SK-N-SH (cell line): ENCODE measurements around the gene AIRE. TPM values are rescaled to one million over a fixed set of nuclear protein-coding genes. Genes with fewer than 3 reads are reported as not detected.

ENCODE experiments used
- CTCF ChIA-PET: fragments of 300-600, 350-600 bp; formaldehyde crosslinking; extraction: SDS; loops from one replicate; lab custom pipeline; 2021; lab: Yijun Ruan, JAX
- POLR2A ChIA-PET: fragments of 350-600 bp; sonication (Branson Sonifier 250); formaldehyde crosslinking; extraction: SDS; loops from one replicate; lab custom pipeline; 2020; ENCODE audit warnings: antibody characterized with exemption, inconsistent platforms; lab: Yijun Ruan, JAX
- DNase-seq: peaks from one replicate; pipeline ENCODE4 v3.0.0; 2012
- H2AFZ ChIP-seq: fragments of 200-600 bp; sonication (generic); 2 replicates; pipeline ENCODE4 v1.8.1; 2016; ENCODE audit warnings: antibody characterized with exemption, mild to moderate bottlenecking, low read depth
- H3F3A ChIP-seq: fragments of 200-600 bp; sonication (generic); replicated peaks from 2 replicates; pipeline ENCODE3; 2016; ENCODE audit warnings: antibody characterized with exemption, mild to moderate bottlenecking; ENCODE audit not compliant: insufficient read depth
- H3K27ac ChIP-seq, 2 experiments: fragments of 200-500 bp in 1 of 2; fragments of 200-600 bp in 1 of 2; sonication (Bioruptor generic) in 1 of 2; sonication (generic), shearing (Covaris generic) in 1 of 2; 2 replicates each; pipeline versions ENCODE4 v1.5.1 to v1.6.1; 2014 to 2016; ENCODE audit warnings: low read depth in 2 of 2, inconsistent platforms in 1 of 2, low read length in 1 of 2, mild to moderate bottlenecking in 1 of 2, mixed read lengths in 1 of 2
- H3K27me3 ChIP-seq: fragments of 200-600 bp; sonication (generic), shearing (Covaris generic); 2 replicates; pipeline ENCODE4 v1.6.1; 2016; ENCODE audit warnings: mixed run types; ENCODE audit not compliant: insufficient read depth
- H3K36me3 ChIP-seq, 2 experiments: fragments of 200-500 bp in 1 of 2; fragments of 200-600 bp in 1 of 2; sonication (Bioruptor generic) in 1 of 2; sonication (generic) in 1 of 2; replicated peaks in 1 of 2; 2 replicates each; pipeline versions ENCODE3 to v1.5.1; 2014 to 2016; ENCODE audit warnings: low read length in 1 of 2, mild to moderate bottlenecking in 1 of 2; ENCODE audit not compliant: insufficient read depth in 2 of 2, control insufficient read depth in 1 of 2
- H3K4me1 ChIP-seq, 2 experiments: fragments of 200-500 bp in 1 of 2; fragments of 200-600 bp in 1 of 2; sonication (Bioruptor generic) in 1 of 2; sonication (generic), shearing (Covaris generic) in 1 of 2; 2 replicates each; pipeline versions ENCODE4 v1.5.1 to v1.6.1; 2014 to 2016; ENCODE audit warnings: low read depth in 1 of 2, low read length in 1 of 2, mixed run types in 1 of 2; ENCODE audit not compliant: insufficient read depth in 2 of 2, control insufficient read depth in 1 of 2
- H3K4me2 ChIP-seq: fragments of 200-600 bp; sonication (generic), shearing (Covaris generic); 2 replicates; pipeline ENCODE4 v1.6.1; 2017; ENCODE audit warnings: mixed run types
- H3K4me3 ChIP-seq, 2 experiments: fragments of 200-500 bp in 1 of 2; fragments of 200-600 bp in 1 of 2; sonication (Bioruptor generic) in 1 of 2; sonication (generic), shearing (Covaris generic) in 1 of 2; 2 replicates each; pipeline versions ENCODE4 v1.5.1 to v1.8.1; 2014 to 2016; ENCODE audit warnings: low read depth in 2 of 2, inconsistent platforms in 1 of 2, low read length in 1 of 2, mild to moderate bottlenecking in 1 of 2, mixed read lengths in 1 of 2, moderate library complexity in 1 of 2
- H3K79me2 ChIP-seq: fragments of 200-600 bp; sonication (generic); 2 replicates; pipeline ENCODE4 v1.8.1; 2017; ENCODE audit warnings: mild to moderate bottlenecking; ENCODE audit not compliant: insufficient read depth
- H3K9ac ChIP-seq: fragments of 200-600 bp; sonication (generic); 2 replicates; pipeline ENCODE4 v1.6.1; 2017; ENCODE audit warnings: mixed run types
- H3K9me2 ChIP-seq: fragments of 200-600 bp; sonication (generic); 2 replicates; pipeline ENCODE4 v1.6.1; 2017; ENCODE audit warnings: mixed run types
- H3K9me3 ChIP-seq: fragments of 200-600 bp; sonication (generic); 2 replicates; pipeline ENCODE4 v1.6.1; 2017; ENCODE audit warnings: mixed run types, mild to moderate bottlenecking, moderate library complexity
- H4K20me1 ChIP-seq: fragments of 200-600 bp; sonication (generic); 2 replicates; pipeline ENCODE4 v1.6.1; 2017; ENCODE audit warnings: mild to moderate bottlenecking, mixed run types; ENCODE audit not compliant: insufficient read depth
- CHD2 ChIP-seq: fragments of 150-350 bp; IDR thresholded peaks from 2 replicates; pipeline ENCODE4 v1.6.1; 2018; ENCODE audit warnings: low read length; ENCODE audit not compliant: partially characterized antibody
- EP300 ChIP-seq, 2 experiments: IDR thresholded peaks; 2 replicates each; pipeline versions ENCODE4 v1.4.0 to v1.6.1; 2012; ENCODE audit warnings: borderline replicate concordance in 1 of 2, low read depth in 1 of 2, low read length in 1 of 2
- EZH2phosphoT487 ChIP-seq: fragments of 200-600 bp; sonication (generic); IDR thresholded peaks from 2 replicates; pipeline ENCODE4 v1.6.1; 2017; ENCODE audit warnings: low read depth, mixed run types, mild to moderate bottlenecking, antibody characterized with exemption, moderate library complexity, borderline replicate concordance
- FOXJ3 ChIP-seq: sonication (generic); formaldehyde crosslinking; IDR thresholded peaks from 2 replicates; pipeline ENCODE4 v1.5.1; 2020; ENCODE audit warnings: mild to moderate bottlenecking, missing genetic modification reagents
- FOXM1 ChIP-seq: IDR thresholded peaks from 2 replicates; pipeline ENCODE4 v1.4.0; 2012; ENCODE audit warnings: low read depth, mild to moderate bottlenecking
- GATA2 ChIP-seq: sonication (generic); formaldehyde crosslinking; IDR thresholded peaks from 2 replicates; pipeline ENCODE4 v1.5.0; 2020; ENCODE audit warnings: mild to moderate bottlenecking, missing genetic modification reagents
- IRF3 ChIP-seq: fragments of 150-350 bp; IDR thresholded peaks from 2 replicates; pipeline ENCODE4 v1.6.1; 2016; ENCODE audit warnings: mild to moderate bottlenecking, low read depth, low read length
- JUND ChIP-seq: IDR thresholded peaks from 2 replicates; pipeline ENCODE4 v1.4.0; 2012
- MAX ChIP-seq: IDR thresholded peaks from 2 replicates; pipeline ENCODE4 v1.4.0; 2012; ENCODE audit warnings: low read depth
- MEF2A ChIP-seq: IDR thresholded peaks from 2 replicates; pipeline ENCODE4 v1.4.0; 2012; ENCODE audit warnings: low read depth, borderline replicate concordance
- PBX3 ChIP-seq: IDR thresholded peaks from 2 replicates; pipeline ENCODE4; 2012
- POLR2AphosphoS5 ChIP-seq: IDR thresholded peaks from 2 replicates; pipeline ENCODE4 v1.6.1; 2012; ENCODE audit warnings: low read depth, low read length
- RFX5 ChIP-seq: IDR thresholded peaks from 2 replicates; pipeline ENCODE4 v1.6.1; 2012; ENCODE audit warnings: mild to moderate bottlenecking, improper control_type of control experiment, low read length
- SIN3A ChIP-seq: IDR thresholded peaks from 2 replicates; pipeline ENCODE4 v1.6.1; 2012; ENCODE audit warnings: low read depth, mild to moderate bottlenecking, low read length, moderate library complexity, borderline replicate concordance
- TAF1 ChIP-seq: IDR thresholded peaks from 2 replicates; pipeline ENCODE4 v1.6.1; 2012; ENCODE audit warnings: low read depth, mild to moderate bottlenecking, low read length, moderate library complexity, borderline replicate concordance
- TCF12 ChIP-seq: IDR thresholded peaks from 2 replicates; pipeline ENCODE4 v1.4.0; 2012
- TEAD4 ChIP-seq: IDR thresholded peaks from 2 replicates; pipeline ENCODE4 v1.4.0; 2012; ENCODE audit warnings: mild to moderate bottlenecking, borderline replicate concordance; ENCODE audit not compliant: insufficient read depth
- USF1 ChIP-seq: IDR thresholded peaks from 2 replicates; pipeline ENCODE4 v1.4.0; 2012; ENCODE audit warnings: low read depth, borderline replicate concordance
- USF2 ChIP-seq: fragments of 150-350 bp; IDR thresholded peaks from 2 replicates; pipeline ENCODE4 v1.6.1; 2017; ENCODE audit warnings: antibody characterized with exemption, low read length, low read depth, borderline replicate concordance
- YY1 ChIP-seq: IDR thresholded peaks from 2 replicates; pipeline ENCODE4 v1.4.0; 2012; ENCODE audit warnings: low read depth, mild to moderate bottlenecking
- WGBS: methylation state at CpG from one replicate; pipeline ENCODE4 v1.1.6; 2017; ENCODE audit warnings: low lambda C conversion rate; 5-methylcytosine and 5-hydroxymethylcytosine counted together
- polyA plus RNA-seq, 3 experiments: library from polyadenylated mRNA; depleted of rRNA; stranded (reverse); fragments of >200 nt; gene quantifications; 2 replicates each; pipeline ENCODE4 v1.2.3, GENCODE V29; 2012

The AIRE gene
- polyA plus RNA-seq, 1 of the 3 experiments (the other 2 are of a cell fraction): not detected

- Histone ChIP-seq H4K20me1 (no peaks in the 10 kb centered on the region), H3K27me3 (no peaks in the 10 kb centered on the region), H3K4me2 (no peak overlapping the region), H3K27ac (no peak overlapping the region), H3K9ac (no peak overlapping the region), H3K9me2 (no peaks in the 10 kb centered on the region), H3K4me3 (no peak overlapping the region), H3K36me3 (no peaks in the 10 kb centered on the region), H2AFZ (no peak overlapping the region), H3K9me3 (no peaks in the 10 kb centered on the region), H3F3A (no peaks in the 10 kb centered on the region), H3K79me2 (no peaks in the 10 kb centered on the region), H3K4me1 (no peaks in the 10 kb centered on the region)
- WGBS: 59% methylated on average over 10 of the region's 34 CpGs
- ChIA-PET CTCF (no interaction called here), POLR2A (no interaction called here)
- no peak for TF ChIP-seq PBX3
- TF ChIP-seq RFX5: no peak
- no peak for TF ChIP-seq TCF12
- TF ChIP-seq MAX: no peak
- no peak for TF ChIP-seq TEAD4
- TF ChIP-seq FOXJ3 (CRISPR knock-in tag): no peak
- no peak for TF ChIP-seq IRF3
- no peak for TF ChIP-seq CHD2
- no peak for TF ChIP-seq TAF1
- no peak for TF ChIP-seq USF2
- TF ChIP-seq POLR2AphosphoS5: no peak
- no peak for TF ChIP-seq EP300 (IDR thresholded peaks at IDR 0.05; ENCODE audit: borderline replicate concordance in 1 of 2, low read depth in 1 of 2, low read length in 1 of 2)
- no peak for DNase-seq
Observed at GRCh38 chr21:44258056-44258725, 27.5 kb upstream of the AIRE start.

- Histone ChIP-seq H3K9me2 (no peaks in the 10 kb centered on the region), H3K9me3 (no peaks in the 10 kb centered on the region), H3K9ac (no peak overlapping the region), H3K4me3 (no peak overlapping the region), H2AFZ (no peak overlapping the region), H4K20me1 (no peaks in the 10 kb centered on the region), H3K4me2 (no peak overlapping the region), H3K36me3 (no peaks in the 10 kb centered on the region), H3F3A (no peaks in the 10 kb centered on the region), H3K27me3 (no peaks in the 10 kb centered on the region), H3K79me2 (no peaks in the 10 kb centered on the region), H3K4me1 (no peaks in the 10 kb centered on the region), H3K27ac (no peak overlapping the region)
- no peak for DNase-seq
- ChIA-PET CTCF (no interaction called here), POLR2A (no interaction called here)
- 58% methylated on average over 21 of the region's 22 CpGs for WGBS
- TF ChIP-seq SIN3A: no peak
- TF ChIP-seq FOXM1: no peak
- no peak for TF ChIP-seq EP300 (IDR thresholded peaks at IDR 0.05; ENCODE audit: borderline replicate concordance in 1 of 2, low read depth in 1 of 2, low read length in 1 of 2)
- TF ChIP-seq YY1: no peak
- TF ChIP-seq TAF1: no peak
- no peak for TF ChIP-seq MEF2A
- TF ChIP-seq PBX3: no peak
- TF ChIP-seq EZH2phosphoT487: no peak
- no peak for TF ChIP-seq GATA2 (CRISPR knock-in tag)
- TF ChIP-seq USF1: no peak
- TF ChIP-seq JUND: no peak
Observed at GRCh38 chr21:44259082-44259705, 26.5 kb upstream of the AIRE start.
